ENCODE results near the gene SYNM. TPM values are rescaled to one million over a fixed set of nuclear protein-coding genes. Genes with fewer than 3 reads are reported as not detected.

SYNM gene
- total and polyA plus RNA-seq, 2 of the 8 experiments (the other 6 are each of a cell fraction or from before 2014, with no cell fraction given): 0.89 to 2.0 TPM

- POLR2A ChIA-PET (ENCODE audit: partially characterized antibody): no interaction called here
- no peak overlapping the region for H3K9ac ChIP-seq (replicated peaks in 1 of 4; ENCODE audit: extremely low read depth in 1 of 4, low read depth in 3 of 4, low read length in 3 of 4)
- WGBS, 2 experiments (ENCODE audit: extremely low coverage in 1 of 2, insufficient coverage in 1 of 2, insufficient read length in 1 of 2, insufficient replicate concordance in 2 of 2, low coverage in 1 of 2, low lambda C conversion rate in 2 of 2, missing lambda C conversion rate in 1 of 2): 88% methylated on average over 6 of the region's 6 CpGs; no CpG with 5 or more reads in 1 of the 2 experiments
- TF ChIP-seq ZNF274 (IDR thresholded peaks at IDR 0.05; ENCODE audit: borderline replicate concordance, extremely low read depth, low read length) (no peak), MAX (IDR thresholded peaks at IDR 0.05) (no peak), BCL11A (IDR thresholded peaks at IDR 0.05; ENCODE audit: low read depth in 2 of 2, low read length in 2 of 2) (no peak), SP1 (IDR thresholded peaks at IDR 0.05; ENCODE audit: low read depth, low read length) (no peak), SRF (IDR thresholded peaks at IDR 0.05; ENCODE audit: low read depth, low read length) (no peak), BACH1 (IDR thresholded peaks at IDR 0.05; ENCODE audit: low read length) (no peak), RBBP5 (IDR thresholded peaks at IDR 0.05; ENCODE audit: borderline replicate concordance, low read depth, low read length) (no peak), PHF8 (conservative IDR thresholded peaks at IDR 0.05; ENCODE audit: low read depth, low read length) (no peak), TEAD4 (IDR thresholded peaks at IDR 0.05; ENCODE audit: low read depth, low read length) (no peak), CBX8 (IDR thresholded peaks at IDR 0.05; ENCODE audit: borderline replicate concordance, low read depth, low read length) (no peak), GABPA (IDR thresholded peaks at IDR 0.05; ENCODE audit: borderline replicate concordance, insufficient read depth, low read length) (no peak), EZH2 (IDR thresholded peaks at IDR 0.05; ENCODE audit: low read depth, low read length, severe bottlenecking) (no peak), TAF7 (optimal IDR thresholded peaks at IDR 0.05; ENCODE audit: borderline replicate concordance, low read depth, low read length) (no peak), JUND (IDR thresholded peaks at IDR 0.05; ENCODE audit: low read length) (no peak), SP4 (IDR thresholded peaks at IDR 0.05; ENCODE audit: low read length) (no peak)
Observed at GRCh38 chr15:99128411-99128810, 23.5 kb downstream of the SYNM start.

More at GRCh38 chr15:99128411-99128810, 23.5 kb downstream of the SYNM start:
- H4K5ac ChIP-seq (ENCODE audit: insufficient read length, low read depth, low read length): no peak overlapping the region
- H3K23ac ChIP-seq (ENCODE audit: insufficient read length): no peak overlapping the region
- H3K79me1 ChIP-seq (ENCODE audit: low read depth, low read length): no peaks in the 10 kb centered on the region
- no peak overlapping the region for H3K27ac ChIP-seq (ENCODE audit: low read depth, low read length)
- no peak overlapping the region for H3K4me2 ChIP-seq (ENCODE audit: insufficient read depth in 1 of 2, low read depth in 2 of 2, low read length in 2 of 2)
- H3K4me3 ChIP-seq (ENCODE audit: extremely low read depth in 1 of 4, insufficient read depth in 2 of 4, low read depth in 3 of 4, low read length in 4 of 4): no peak overlapping the region
- H2BK15ac ChIP-seq (ENCODE audit: low read length): no peak overlapping the region
- peaks cover 0 to 16% (median 5%) of the 10 kb centered on the region in 4 experiments; a peak in 5 of 7 replicates for H3K4me1 ChIP-seq (replicated peaks in 1 of 4; ENCODE audit: control insufficient read depth in 3 of 4, insufficient read depth in 4 of 4, low read length in 3 of 4)
- H3K23me2 ChIP-seq (ENCODE audit: low read depth, low read length): no peaks in the 10 kb centered on the region
- no peak overlapping the region for H4K91ac ChIP-seq (replicated peaks; ENCODE audit: insufficient read length, low read length)
- DNase-seq (ENCODE audit: low read depth in 1 of 2, low spot score in 2 of 2) (no peak), FAIRE-seq (no peak)
- no peak overlapping the region for H3K18ac ChIP-seq (ENCODE audit: extremely low read depth, low read length)
- no peak overlapping the region for H3K4ac ChIP-seq (replicated peaks; ENCODE audit: insufficient read length, low read depth, low read length)
- no peak overlapping the region for H3K14ac ChIP-seq (ENCODE audit: insufficient read length)
- H2BK20ac ChIP-seq (ENCODE audit: low read length): no peak overlapping the region
- no peaks in the 10 kb centered on the region for H4K20me1 ChIP-seq (replicated peaks in 1 of 2; ENCODE audit: control insufficient read depth in 1 of 2, insufficient read depth in 2 of 2, low read length in 2 of 2)
- no peaks in the 10 kb centered on the region for H3K36me3 ChIP-seq (ENCODE audit: control insufficient read depth in 2 of 4, insufficient read depth in 4 of 4, low read length in 3 of 4)
- no peak overlapping the region for H2AK5ac ChIP-seq (ENCODE audit: low read depth, low read length)
- H3K79me2 ChIP-seq (ENCODE audit: control insufficient read depth in 1 of 2, insufficient read depth in 2 of 2, low read length in 2 of 2): no peaks in the 10 kb centered on the region
- CTCF ChIA-PET (ENCODE audit: partially characterized antibody): interaction anchor here (2.2 to 3.5 kb wide), 2 partner anchors 14 to 28 kb away, joined by 10 to 11 read pairs; no protein-coding TSS in a partner anchor
- no peak overlapping the region for H2BK12ac ChIP-seq (ENCODE audit: low read depth, low read length)
- no peaks in the 10 kb centered on the region for H3K9me3 ChIP-seq (ENCODE audit: insufficient read depth in 2 of 2, low read depth in 1 of 2, low read length in 1 of 2)
- no peak overlapping the region for H4K8ac ChIP-seq (ENCODE audit: extremely low read depth, insufficient read depth, low read length)
- no peak overlapping the region for H2AFZ ChIP-seq (ENCODE audit: low read length)
- H2BK120ac ChIP-seq (replicated peaks; ENCODE audit: low read depth, low read length): no peak overlapping the region
- H3K27me3 ChIP-seq (replicated peaks in 1 of 4; ENCODE audit: control insufficient read depth in 3 of 4, extremely low read depth in 1 of 4, insufficient read depth in 3 of 4, low read length in 3 of 4): no peaks in the 10 kb centered on the region
- no peak overlapping the region for H3K56ac ChIP-seq (replicated peaks; ENCODE audit: insufficient read length, low read depth, low read length)
- no peak overlapping the region for H2BK5ac ChIP-seq (ENCODE audit: low read depth, low read length)
